ENCODE results near the gene SLC12A5. TPM values are rescaled to one million over a fixed set of nuclear protein-coding genes. Genes with fewer than 3 reads are reported as not detected.
"Not testable (repeated sequence)": the region's sequence is repeated elsewhere in the genome, so short reads cannot be mapped to it uniquely, and the experiment has no call there.

The SLC12A5 gene
- total RNA-seq, 1 experiment from 2014 or later = 20.9 TPM

- CTCF ChIA-PET = no interaction called here
- POLR2A ChIA-PET (ENCODE audit: low non-redundant PET) = no interaction called here
- no peak overlapping the region for H3K4me3 ChIP-seq (ENCODE audit: low read depth, low read length, poor library complexity, severe bottlenecking)
- BruUV-seq (replicated peaks) = no TSS peak
- peaks cover 6% of the 10 kb centered on the region for H3K27me3 ChIP-seq (replicated peaks; ENCODE audit: insufficient read depth, low read depth, low read length, poor library complexity)
- no peak for DNase-seq (ENCODE audit: low spot score)
- no peaks in the 10 kb centered on the region for H3K9me3 ChIP-seq (ENCODE audit: low read depth, low read length, poor library complexity, severe bottlenecking)
- H3K4me1 ChIP-seq (ENCODE audit: insufficient read depth, low read length, poor library complexity, severe bottlenecking) = no peaks in the 10 kb centered on the region
- intact Hi-C loops (cut with micrococcal nuclease; ENCODE audit: unreplicated experiment) = no loop called here
- no peaks in the 10 kb centered on the region for H3K36me3 ChIP-seq (ENCODE audit: insufficient read depth, low read length, poor library complexity, severe bottlenecking)
- TF ChIP-seq CTCF (conservative IDR thresholded peaks at IDR 0.05; ENCODE audit: low read depth, low read length) (no peak), EZH2 (IDR thresholded peaks at IDR 0.05; ENCODE audit: borderline replicate concordance, low read depth, low read length, poor library complexity, severe bottlenecking) (no peak)
- H3K27ac ChIP-seq (ENCODE audit: low read depth, low read length, poor library complexity, severe bottlenecking) = no peak overlapping the region
Measured at GRCh38 chr20:46099491-46100287, 70.7 kb downstream of the SLC12A5 start.

GRCh38 chr20:46100444-46100843, 71.4 kb downstream of the SLC12A5 start:
- H3K27ac ChIP-seq (ENCODE audit: low read depth, low read length, poor library complexity, severe bottlenecking); BruUV-seq (replicated peaks); H3K27me3 ChIP-seq (replicated peaks; ENCODE audit: insufficient read depth, low read depth, low read length, poor library complexity); H3K9me3 ChIP-seq (ENCODE audit: low read depth, low read length, poor library complexity, severe bottlenecking); H3K36me3 ChIP-seq (ENCODE audit: insufficient read depth, low read length, poor library complexity, severe bottlenecking); H3K4me1 ChIP-seq (ENCODE audit: insufficient read depth, low read length, poor library complexity, severe bottlenecking); intact Hi-C loops (cut with micrococcal nuclease; ENCODE audit: unreplicated experiment); POLR2A ChIA-PET (ENCODE audit: low non-redundant PET); DNase-seq (ENCODE audit: low spot score); H3K4me3 ChIP-seq (ENCODE audit: low read depth, low read length, poor library complexity, severe bottlenecking); CTCF ChIA-PET: not testable (repeated sequence)

GRCh38 chr20:46100988-46101387, 72.0 kb downstream of the SLC12A5 start:
- BruUV-seq (replicated peaks) = no TSS peak
- intact Hi-C loops (cut with micrococcal nuclease; ENCODE audit: unreplicated experiment) = no loop called here
- no peak overlapping the region for H3K4me3 ChIP-seq (ENCODE audit: low read depth, low read length, poor library complexity, severe bottlenecking)
- ChIA-PET CTCF (no interaction called here), POLR2A (ENCODE audit: low non-redundant PET) (no interaction called here)
- no peak overlapping the region for H3K27ac ChIP-seq (ENCODE audit: low read depth, low read length, poor library complexity, severe bottlenecking)
- no peaks in the 10 kb centered on the region for H3K9me3 ChIP-seq (ENCODE audit: low read depth, low read length, poor library complexity, severe bottlenecking)
- no peaks in the 10 kb centered on the region for H3K4me1 ChIP-seq (ENCODE audit: insufficient read depth, low read length, poor library complexity, severe bottlenecking)
- H3K27me3 ChIP-seq (replicated peaks; ENCODE audit: insufficient read depth, low read depth, low read length, poor library complexity) = peaks cover 10% of the 10 kb centered on the region
- no peak for DNase-seq (ENCODE audit: low spot score)
- H3K36me3 ChIP-seq (ENCODE audit: insufficient read depth, low read length, poor library complexity, severe bottlenecking) = no peaks in the 10 kb centered on the region
- TF ChIP-seq EZH2 (IDR thresholded peaks at IDR 0.05; ENCODE audit: borderline replicate concordance, low read depth, low read length, poor library complexity, severe bottlenecking) (no peak), CTCF (conservative IDR thresholded peaks at IDR 0.05; ENCODE audit: low read depth, low read length) (no peak)

- DNase-seq (ENCODE audit: low spot score) = no peak
- ChIA-PET POLR2A (ENCODE audit: low non-redundant PET) (no interaction called here), CTCF (no interaction called here)
- no TSS peak for BruUV-seq (replicated peaks)
- no peaks in the 10 kb centered on the region for H3K9me3 ChIP-seq (ENCODE audit: low read depth, low read length, poor library complexity, severe bottlenecking)
- H3K36me3 ChIP-seq (ENCODE audit: insufficient read depth, low read length, poor library complexity, severe bottlenecking) = no peaks in the 10 kb centered on the region
- H3K4me3 ChIP-seq (ENCODE audit: low read depth, low read length, poor library complexity, severe bottlenecking) = no peak overlapping the region
- TF ChIP-seq CTCF (conservative IDR thresholded peaks at IDR 0.05; ENCODE audit: low read depth, low read length) (no peak), EZH2 (IDR thresholded peaks at IDR 0.05; ENCODE audit: borderline replicate concordance, low read depth, low read length, poor library complexity, severe bottlenecking) (no peak)
- peaks cover 13% of the 10 kb centered on the region for H3K27me3 ChIP-seq (replicated peaks; ENCODE audit: insufficient read depth, low read depth, low read length, poor library complexity)
- intact Hi-C loops (cut with micrococcal nuclease; ENCODE audit: unreplicated experiment) = no loop called here
- H3K27ac ChIP-seq (ENCODE audit: low read depth, low read length, poor library complexity, severe bottlenecking) = no peak overlapping the region
- no peaks in the 10 kb centered on the region for H3K4me1 ChIP-seq (ENCODE audit: insufficient read depth, low read length, poor library complexity, severe bottlenecking)
Measured at GRCh38 chr20:46101957-46102356, 72.9 kb downstream of the SLC12A5 start.
